Hepatocyte (in vitro differentiated cells): Measurements from ENCODE around the gene SEC23B.

Source experiments
- EZH2 ChIP-seq: fragments of 200-600 bp; sonication (generic); IDR thresholded peaks from 2 replicates; pipeline ENCODE4 v1.6.1; 2016; ENCODE audit warnings: antibody characterized with exemption, mild to moderate bottlenecking, borderline replicate concordance
- EZH2phosphoT487 ChIP-seq: fragments of 200-600 bp; sonication (generic); IDR thresholded peaks from one replicate; pipeline ENCODE4 v1.6.1; 2018; ENCODE audit warnings: antibody characterized with exemption, mild to moderate bottlenecking, low read depth, moderate library complexity; ENCODE audit not compliant: unreplicated experiment, severe bottlenecking
- TF ChIP-seq, protein P1 (sequence below): fragments of 200-600 bp; sonication (generic); IDR thresholded peaks from 2 replicates; pipeline ENCODE4 v1.5.1; 2016; ENCODE audit warnings: antibody characterized with exemption, mild to moderate bottlenecking; ENCODE audit not compliant: poor library complexity

DNA sequence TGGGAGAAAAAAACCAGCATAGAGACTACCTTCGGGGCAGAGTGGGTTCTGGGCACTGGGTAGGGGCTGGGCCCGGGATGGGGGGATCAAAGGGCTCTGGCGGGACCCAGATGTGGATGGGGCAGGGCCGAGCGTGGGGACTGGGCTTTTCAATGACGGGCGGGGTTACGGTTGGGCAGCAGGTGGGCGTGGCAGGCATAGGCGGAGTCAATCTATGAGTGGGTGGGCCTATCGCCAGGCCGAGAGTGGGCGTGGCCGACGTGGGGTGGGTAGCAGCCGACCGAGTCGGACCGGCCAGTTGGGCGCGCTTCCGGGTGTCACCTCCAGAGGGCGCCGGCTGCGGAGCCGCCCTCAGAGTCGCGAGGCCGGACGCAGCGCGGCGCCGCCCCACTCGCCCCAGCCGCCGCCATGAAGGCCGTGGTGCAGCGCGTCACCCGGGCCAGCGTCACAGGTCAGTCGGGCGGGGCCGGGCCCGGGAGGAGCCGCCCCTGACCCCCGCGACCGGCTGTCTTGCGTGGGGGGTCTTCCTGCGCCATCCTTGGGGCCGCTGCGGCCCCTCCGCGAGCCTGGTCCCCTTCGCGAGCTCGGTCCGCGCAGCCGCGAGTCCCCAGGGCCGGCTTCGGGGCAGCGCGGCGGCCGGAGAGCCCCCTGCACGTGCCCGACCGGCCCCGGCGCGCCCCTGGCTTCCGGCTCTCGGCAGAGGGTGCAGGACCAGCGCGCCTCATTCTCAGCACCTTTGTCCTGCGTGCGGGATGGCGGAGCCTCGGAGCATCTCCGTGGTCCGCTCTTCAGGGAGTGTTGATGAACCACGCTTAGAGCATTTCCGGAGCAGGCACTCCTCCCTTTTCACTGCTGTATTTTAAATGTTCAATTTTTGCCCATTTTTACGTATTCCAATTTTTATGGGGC, 80.2 kb downstream of the SEC23B start, which contains the start of gene DTD1:
- TF ChIP-seq EZH2phosphoT487 (no peak), EZH2 (no peak)
- TF ChIP-seq, protein P1, sequence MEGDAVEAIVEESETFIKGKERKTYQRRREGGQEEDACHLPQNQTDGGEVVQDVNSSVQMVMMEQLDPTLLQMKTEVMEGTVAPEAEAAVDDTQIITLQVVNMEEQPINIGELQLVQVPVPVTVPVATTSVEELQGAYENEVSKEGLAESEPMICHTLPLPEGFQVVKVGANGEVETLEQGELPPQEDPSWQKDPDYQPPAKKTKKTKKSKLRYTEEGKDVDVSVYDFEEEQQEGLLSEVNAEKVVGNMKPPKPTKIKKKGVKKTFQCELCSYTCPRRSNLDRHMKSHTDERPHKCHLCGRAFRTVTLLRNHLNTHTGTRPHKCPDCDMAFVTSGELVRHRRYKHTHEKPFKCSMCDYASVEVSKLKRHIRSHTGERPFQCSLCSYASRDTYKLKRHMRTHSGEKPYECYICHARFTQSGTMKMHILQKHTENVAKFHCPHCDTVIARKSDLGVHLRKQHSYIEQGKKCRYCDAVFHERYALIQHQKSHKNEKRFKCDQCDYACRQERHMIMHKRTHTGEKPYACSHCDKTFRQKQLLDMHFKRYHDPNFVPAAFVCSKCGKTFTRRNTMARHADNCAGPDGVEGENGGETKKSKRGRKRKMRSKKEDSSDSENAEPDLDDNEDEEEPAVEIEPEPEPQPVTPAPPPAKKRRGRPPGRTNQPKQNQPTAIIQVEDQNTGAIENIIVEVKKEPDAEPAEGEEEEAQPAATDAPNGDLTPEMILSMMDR = peak; percentile 65
